Lung (tissue), 12 donors: ENCODE measurements around the gene LEMD2. TPM values are rescaled to one million over a fixed set of nuclear protein-coding genes. Genes with fewer than 3 reads are reported as not detected.

Source experiments
- ATAC-seq: fragments of 200-7000 bp; cut with Tn5 transposase; one replicate; pipeline ENCODE4 v1.9.1; 2020; ENCODE audit warnings: moderate number of reproducible peaks; ENCODE audit not compliant: insufficient read depth, low FRiP score
- DNase-seq, 3 donors: peaks; one replicate each; pipeline ENCODE4 v3.0.0-alpha.2; 2013 to 2017
- H3K27ac ChIP-seq, 2 donors: one replicate each; pipeline ENCODE4 v1.5.1; 2013; ENCODE audit warnings: mild to moderate bottlenecking in 2 of 2, moderate library complexity in 2 of 2, control low read depth in 1 of 2, inconsistent platforms in 1 of 2, low read depth in 1 of 2, low read length in 1 of 2
- H3K27me3 ChIP-seq, 3 donors: one replicate each; pipeline ENCODE4 v1.5.1; 2013; ENCODE audit warnings: low read length in 2 of 3; ENCODE audit not compliant: control insufficient read depth in 3 of 3, insufficient read depth in 3 of 3
- H3K36me3 ChIP-seq, 4 donors: one replicate each; pipeline ENCODE4 v1.5.1; 2013; ENCODE audit warnings: low read length in 4 of 4, mild to moderate bottlenecking in 1 of 4, moderate library complexity in 1 of 4; ENCODE audit not compliant: control insufficient read depth in 4 of 4, insufficient read depth in 4 of 4
- H3K4me1 ChIP-seq, 5 donors: one replicate each; pipeline ENCODE4 v1.5.1; 2013; ENCODE audit warnings: low read length in 5 of 5, mild to moderate bottlenecking in 2 of 5, moderate library complexity in 1 of 5; ENCODE audit not compliant: control insufficient read depth in 5 of 5, insufficient read depth in 5 of 5
- H3K4me3 ChIP-seq: one replicate; pipeline ENCODE4 v1.5.1; 2013; ENCODE audit warnings: mild to moderate bottlenecking, control low read depth, moderate library complexity
- H3K9ac ChIP-seq, 2 donors: one replicate each; pipeline ENCODE4 v1.5.1; 2013; ENCODE audit warnings: low read length in 2 of 2, control low read depth in 1 of 2; ENCODE audit not compliant: insufficient read depth in 1 of 2
- H3K9me3 ChIP-seq, 4 donors: one replicate each; pipeline ENCODE4 v1.5.1; 2013; ENCODE audit warnings: low read length in 3 of 4, mild to moderate bottlenecking in 1 of 4, moderate library complexity in 1 of 4; ENCODE audit not compliant: control insufficient read depth in 4 of 4, insufficient read depth in 3 of 4
- CTCF ChIP-seq: IDR thresholded peaks from 2 replicates; pipeline ENCODE4 v1.5.1; 2012; ENCODE audit warnings: mild to moderate bottlenecking; ENCODE audit errors: control extremely low read depth, extremely low read depth
- WGBS, 2 donors: extraction: QIAGEN DNeasy Blood & Tissue Kit; methylation state at CpG; one replicate each; pipeline ENCODE4 v1.1.7; 2013; 5-methylcytosine and 5-hydroxymethylcytosine counted together
- polyA plus RNA-seq, 2 donors: library from polyadenylated mRNA; stranded (reverse); fragments of 200-250 nt; gene quantifications; one replicate each; pipeline ENCODE4 v1.2.1, GENCODE V29; 2013
- total RNA-seq, 2 donors: library from RNA; depleted of rRNA in 1 of 2; stranded (reverse); fragments of >200 nt in 1 of 2; gene quantifications; one replicate each; pipeline ENCODE4 v1.2.1, GENCODE V29; 2014 to 2021
- donor health status: control.
- donor health status: control.
- donor health status: Bipolar disorder and iron deficiency.
- donor health status: healthy.
- donor health status: DM: yes; HTN: yes; CAD: no.

The LEMD2 gene
- total and polyA plus RNA-seq, 4 donors = 52.1 to 63.6 (median 54.5) TPM

- DNase-seq = no peak
- Histone ChIP-seq H3K4me1 (peaks cover 0 to 24% (median 9%) of the 10 kb centered on the region in 5 donors), H3K27me3 (no peaks in the 10 kb centered on the region), H3K4me3 (no peak overlapping the region), H3K9ac (no peak overlapping the region), H3K9me3 (no peaks in the 10 kb centered on the region), H3K27ac (no peak overlapping the region), H3K36me3 (no peaks in the 10 kb centered on the region)
- ATAC-seq = no peak
- TF ChIP-seq CTCF = no peak
- WGBS, 2 donors = 83 to 87% methylated on average over 7 of the region's 7 CpGs
Observed at GRCh38 chr6:33725891-33726673, 62.8 kb downstream of the LEMD2 start.

- no peak for ATAC-seq
- no peaks in the 10 kb centered on the region for H3K27me3 ChIP-seq
- TF ChIP-seq CTCF = no peak
- DNase-seq = no peak
- H3K4me3 ChIP-seq = no peak overlapping the region
- peaks cover 2 to 24% (median 9%) of the 10 kb centered on the region in 5 donors for H3K4me1 ChIP-seq
- H3K27ac ChIP-seq = no peak overlapping the region
- no peaks in the 10 kb centered on the region for H3K9me3 ChIP-seq
- no peaks in the 10 kb centered on the region for H3K36me3 ChIP-seq
- WGBS, 2 donors = 93 to 95% methylated on average over 13 to 14 of the region's 14 CpGs
- no peak overlapping the region for H3K9ac ChIP-seq
Observed at GRCh38 chr6:33725222-33725621, 63.7 kb downstream of the LEMD2 start.

- no peaks in the 10 kb centered on the region for H3K36me3 ChIP-seq
- no peak for ATAC-seq
- H3K27me3 ChIP-seq = no peaks in the 10 kb centered on the region
- peaks cover 2 to 31% (median 14%) of the 10 kb centered on the region in 5 donors for H3K4me1 ChIP-seq
- H3K4me3 ChIP-seq = no peak overlapping the region
- WGBS, 2 donors = 65 to 74% methylated on average over 13 of the region's 13 CpGs
- no peak overlapping the region for H3K9ac ChIP-seq
- no peak for TF ChIP-seq CTCF
- no peaks in the 10 kb centered on the region for H3K9me3 ChIP-seq
- H3K27ac ChIP-seq = no peak overlapping the region
- no peak for DNase-seq
Observed at GRCh38 chr6:33724102-33725023, 64.6 kb downstream of the LEMD2 start.
